Esophagus squamous epithelium (tissue), 5 donors: ENCODE measurements around the gene CD22. TPM values are rescaled to one million over a fixed set of nuclear protein-coding genes. Genes with fewer than 3 reads are reported as not detected.

Source experiments
- DNase-seq: peaks from one replicate; lab custom pipeline; 2025; lab: John Stamatoyannopoulos, UW
- H3K27ac ChIP-seq, 4 donors: fragments of 200-600 bp; sonication (generic); one replicate each; pipeline ENCODE4 v1.5.1; 2016 to 2019; ENCODE audit warnings: mild to moderate bottlenecking in 1 of 4
- H3K27me3 ChIP-seq, 4 donors: fragments of 200-600 bp; sonication (generic); 1 replicate in 3 of 4; 2 replicates in 1 of 4; pipeline versions ENCODE4 v1.5.1 to v1.6.0; 2017 to 2021; ENCODE audit warnings: antibody characterized with exemption in 1 of 4
- H3K36me3 ChIP-seq, 3 donors: fragments of 200-600 bp; sonication (generic); one replicate each; pipeline ENCODE4 v1.5.1; 2016 to 2019
- H3K4me1 ChIP-seq, 3 donors: fragments of 200-600 bp; sonication (generic); one replicate each; pipeline ENCODE4 v1.5.1; 2017 to 2019
- H3K4me3 ChIP-seq, 4 donors: fragments of 200-600 bp; sonication (generic); 1 replicate in 3 of 4; 2 replicates in 1 of 4; pipeline ENCODE4 v1.5.1; 2016 to 2019; ENCODE audit warnings: mild to moderate bottlenecking in 2 of 4, moderate library complexity in 1 of 4
- H3K9me3 ChIP-seq, 3 donors: fragments of 200-600 bp; sonication (generic); one replicate each; pipeline ENCODE4 v1.5.1; 2016 to 2019
- CTCF ChIP-seq, 6 experiments: fragments of 450-650 bp in 4 of 6; fragments of 200-600 bp in 2 of 6; sonication (generic) in 2 of 6; IDR thresholded peaks; one replicate each; pipeline ENCODE4 v1.5.1; 2016 to 2019; ENCODE audit warnings: antibody characterized with exemption in 6 of 6, mild to moderate bottlenecking in 4 of 6, moderate library complexity in 4 of 6
- POLR2A ChIP-seq, 4 donors: fragments of 450-650 bp; IDR thresholded peaks; one replicate each; pipeline ENCODE4 v1.6.1; 2017; ENCODE audit warnings: antibody characterized with exemption in 4 of 4, mild to moderate bottlenecking in 4 of 4, moderate library complexity in 3 of 4
- WGBS, 2 donors: methylation state at CpG; one replicate each; pipeline ENCODE4 v1.1.5; 2018; 5-methylcytosine and 5-hydroxymethylcytosine counted together
- intact Hi-C: fragments of 100-400 bp; cut with DNase I; formaldehyde crosslinking; loops from one replicate; pipeline ENCODE4 v1.15.0; 2022
- total RNA-seq, 4 donors: library from RNA; depleted of rRNA; stranded (reverse); fragments of >200 nt; gene quantifications; one replicate each; pipeline ENCODE4 v1.1.0, GENCODE V29; 2016
- donor health status: DM: yes; HTN: yes; CAD: no.

CD22 gene
- total RNA-seq, 4 donors from 2014 or later: 0.11 to 6.1 (median 1.9) TPM

GRCh38 chr19:35342430-35342829 is 13.4 kb downstream of the CD22 start:
- Histone ChIP-seq H3K9me3 (no peaks in the 10 kb centered on the region), H3K27ac (no peak overlapping the region), H3K27me3 (peaks cover 0 to 18% (median 0%) of the 10 kb centered on the region in 4 donors), H3K4me3 (no peak overlapping the region), H3K36me3 (no peaks in the 10 kb centered on the region), H3K4me1 (peaks cover 0 to 5% (median 0%) of the 10 kb centered on the region in 3 donors)
- no peak for TF ChIP-seq CTCF (IDR thresholded peaks at IDR 0.05)
- TF ChIP-seq POLR2A (IDR thresholded peaks at IDR 0.05): no peak
- no peak for DNase-seq
- intact Hi-C loops: no loop called here
- WGBS, 2 donors: 47 to 55% methylated on average over 5 of the region's 5 CpGs

DNA sequence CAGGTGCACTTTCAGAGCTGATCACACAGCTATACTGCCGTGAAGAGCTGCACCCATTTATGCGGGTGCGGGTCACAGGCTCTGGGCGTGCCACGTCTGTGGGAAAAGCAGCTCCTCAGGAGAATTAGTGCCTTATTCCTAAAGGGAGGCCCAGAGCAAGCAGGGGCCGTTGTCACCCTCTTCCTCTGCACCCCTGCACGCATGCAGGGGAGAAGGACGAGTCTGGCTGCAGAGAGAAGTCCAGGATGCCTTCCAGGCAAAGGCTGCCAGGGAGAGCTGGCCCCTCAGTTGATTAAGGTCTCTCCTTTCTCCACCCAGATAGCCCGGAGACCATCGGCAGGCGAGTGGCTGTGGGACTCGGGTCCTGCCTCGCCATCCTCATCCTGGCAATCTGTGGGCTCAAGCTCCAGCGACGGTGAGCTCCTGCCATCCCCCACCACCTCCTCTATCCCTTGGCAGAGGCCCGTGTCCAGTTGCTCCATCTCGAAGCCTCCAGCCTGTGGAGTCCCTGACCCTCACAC is 15.6 kb downstream of the CD22 start:
- no peak overlapping the region for H3K27ac ChIP-seq
- no peaks in the 10 kb centered on the region for H3K9me3 ChIP-seq
- peaks cover 0 to 34% (median 0%) of the 10 kb centered on the region in 4 donors for H3K27me3 ChIP-seq
- no peaks in the 10 kb centered on the region for H3K36me3 ChIP-seq
- 78 to 79% methylated on average over 9 to 11 of the region's 17 CpGs for WGBS, 2 donors
- TF ChIP-seq POLR2A (IDR thresholded peaks at IDR 0.05) (no peak), CTCF (IDR thresholded peaks at IDR 0.05) (no peak)
- H3K4me3 ChIP-seq: no peak overlapping the region
- intact Hi-C loops: no loop called here
- peaks cover 0 to 5% (median 0%) of the 10 kb centered on the region in 3 donors for H3K4me1 ChIP-seq
- DNase-seq: no peak

DNA sequence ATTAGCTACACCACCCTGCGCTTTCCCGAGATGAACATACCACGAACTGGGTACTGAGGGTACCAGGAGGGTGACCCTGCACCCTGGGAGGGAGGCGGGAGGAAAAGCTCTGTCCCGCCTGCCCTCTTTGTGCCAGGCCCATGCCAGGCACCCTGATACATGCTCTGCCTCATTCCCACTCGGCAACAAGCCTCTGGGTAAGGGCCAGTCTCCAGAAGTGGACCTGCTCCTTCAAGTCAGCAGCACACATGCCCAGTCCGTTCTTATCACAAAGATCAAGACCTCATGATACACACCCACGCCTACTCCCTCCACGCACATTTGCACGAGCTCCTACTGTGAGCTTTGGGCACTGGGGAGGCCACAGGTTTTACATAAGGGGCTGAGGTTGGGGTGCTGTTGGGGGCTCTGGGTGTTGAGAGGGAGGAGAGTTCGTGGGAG is 16.7 kb downstream of the CD22 start:
- TF ChIP-seq POLR2A (IDR thresholded peaks at IDR 0.05) (no peak), CTCF (IDR thresholded peaks at IDR 0.05) (no peak)
- DNase-seq: no peak
- intact Hi-C loops: no loop called here
- H3K27me3 ChIP-seq: peaks cover 0 to 45% (median 0%) of the 10 kb centered on the region in 4 donors
- WGBS, 2 donors: 41 to 75% methylated on average over 4 to 6 of the region's 11 CpGs
- H3K36me3 ChIP-seq: no peaks in the 10 kb centered on the region
- H3K4me1 ChIP-seq: peaks cover 0 to 5% (median 0%) of the 10 kb centered on the region in 3 donors
- H3K27ac ChIP-seq: no peak overlapping the region
- no peak overlapping the region for H3K4me3 ChIP-seq
- H3K9me3 ChIP-seq: no peaks in the 10 kb centered on the region

GRCh38 chr19:35346193-35347052 is 17.4 kb downstream of the CD22 start:
- Histone ChIP-seq H3K4me3 (no peak overlapping the region), H3K36me3 (no peaks in the 10 kb centered on the region), H3K27me3 (peaks cover 0 to 47% (median 0%) of the 10 kb centered on the region in 4 donors), H3K4me1 (peaks cover 0 to 5% (median 0%) of the 10 kb centered on the region in 3 donors), H3K27ac (no peak overlapping the region), H3K9me3 (no peaks in the 10 kb centered on the region)
- TF ChIP-seq CTCF (IDR thresholded peaks at IDR 0.05) (no peak), POLR2A (IDR thresholded peaks at IDR 0.05) (no peak)
- intact Hi-C loops: no loop called here
- DNase-seq: no peak
- 42 to 58% methylated on average over 18 to 23 of the region's 28 CpGs for WGBS, 2 donors
